Smooth muscle cell of the pulmonary artery (primary cell): Measurements from ENCODE around the gene OR56A1. TPM values are rescaled to one million over a fixed set of nuclear protein-coding genes. Genes with fewer than 3 reads are reported as not detected.

ENCODE experiments used
- total RNA-seq: library from RNA; depleted of rRNA; stranded (reverse); fragments of >200 nt; gene quantifications from 2 replicates; pipeline ENCODE4 v1.2.3, GENCODE V29; 2014

OR56A1 gene
- not detected in 2 replicates for total RNA-seq

GRCh38 chr11:6030708-6031405 lies at the start of gene OR56A1:
Gene OR56A1 (minus strand): TSS chr11:6030758. CDS start chr11:6027692, 3,066 bp downstream.

GRCh38 chr11:6006846-6007245 lies 23.7 kb downstream of the OR56A1 start, which contains the start of gene OR56A4:
Gene OR56A4 (minus strand): TSS chr11:6006946. CDS start chr11:6002992, 3,954 bp downstream.

GRCh38 chr11:5986885-5987284 lies 43.7 kb downstream of the OR56A1 start, which contains the start of gene OR52L1:
Gene OR52L1 (minus strand): TSS chr11:5986985. CDS start chr11:5986930, 55 bp downstream.

Other genes starting within 250 kb of the OR56A1 start
- not detected in 2 replicates for gene OR52N5, start 247.4 kb downstream of the OR56A1 start, total RNA-seq
- not detected in 2 replicates for gene OR52N1, start 239.5 kb downstream of the OR56A1 start, total RNA-seq
- not detected in 2 replicates for gene OR52N2, start 221.8 kb downstream of the OR56A1 start, total RNA-seq
- not detected in 2 replicates for gene OR52E6, start 188.9 kb downstream of the OR56A1 start, total RNA-seq
- 0.13 TPM in 1 of 2 replicates, not detected in the other for gene OR52E8, start 173.1 kb downstream of the OR56A1 start, total RNA-seq
- not detected in 2 replicates for gene OR52E4, start 150.1 kb downstream of the OR56A1 start, total RNA-seq
- gene OR52E5, start 137.6 kb downstream of the OR56A1 start, total RNA-seq = not detected in 2 replicates
- not detected in 2 replicates for gene OR56A3, start 88.5 kb downstream of the OR56A1 start, total RNA-seq
- not detected in 2 replicates for gene OR56A5, start 62.3 kb downstream of the OR56A1 start, total RNA-seq
- gene OR52L1, start 43.8 kb downstream of the OR56A1 start, total RNA-seq = not detected in 2 replicates
- not detected in 2 replicates for gene OR56A4, start 23.8 kb downstream of the OR56A1 start, total RNA-seq
- gene OR56B4, start 76.9 kb upstream of the OR56A1 start, total RNA-seq = not detected in 2 replicates
- gene OR52B2, start 139.6 kb upstream of the OR56A1 start, total RNA-seq = not detected in 2 replicates
- gene OR52W1, start 168.5 kb upstream of the OR56A1 start, total RNA-seq = not detected in 2 replicates
- gene C11orf42, start 174.8 kb upstream of the OR56A1 start, total RNA-seq = not detected in 2 replicates
- gene FHIP1B, start 203.9 kb upstream of the OR56A1 start, total RNA-seq = 13.3 and 21.1 TPM in 2 replicates
- gene CNGA4, start 208.3 kb upstream of the OR56A1 start, total RNA-seq = 0.07 and 0.17 TPM in 2 replicates
- not detected in 2 replicates for gene CCKBR, start 229.1 kb upstream of the OR56A1 start, total RNA-seq